Neutrophil (primary cell): ENCODE results near the gene DSG1.

Experiments
- H3K27ac ChIP-seq: fragments of 200-600 bp; sonication (generic); 2 replicates; pipeline ENCODE4 v1.5.1; 2016; ENCODE audit warnings: mild to moderate bottlenecking, moderate library complexity
- H3K27me3 ChIP-seq: fragments of 200-600 bp; sonication (generic); 2 replicates; pipeline ENCODE4 v1.6.0; 2016; ENCODE audit warnings: mild to moderate bottlenecking
- H3K36me3 ChIP-seq: fragments of 200-600 bp; sonication (generic); 2 replicates; pipeline ENCODE4 v1.5.1; 2017
- H3K4me1 ChIP-seq, 2 experiments: fragments of 200-600 bp in 1 of 2; sonication (generic) in 1 of 2; 1 replicate in 1 of 2; 2 replicates in 1 of 2; pipeline versions ENCODE4 v1.5.1 to v1.6.1; 2013 to 2016; ENCODE audit warnings: low read depth in 1 of 2, low read length in 1 of 2, mild to moderate bottlenecking in 1 of 2, moderate library complexity in 1 of 2; ENCODE audit not compliant: control insufficient read depth in 1 of 2, insufficient read depth in 1 of 2
- H3K4me3 ChIP-seq, 2 experiments: fragments of 200-600 bp in 1 of 2; sonication (generic) in 1 of 2; 1 replicate in 1 of 2; 2 replicates in 1 of 2; pipeline ENCODE4 v1.5.1; 2013 to 2016; ENCODE audit warnings: low read depth in 1 of 2, low read length in 1 of 2, mild to moderate bottlenecking in 1 of 2, moderate library complexity in 1 of 2
- H3K9me3 ChIP-seq: fragments of 200-600 bp; sonication (generic); 2 replicates; pipeline ENCODE4 v1.5.1; 2016
- CTCF ChIP-seq: fragments of 200-600 bp; sonication (generic); IDR thresholded peaks from 2 replicates; pipeline ENCODE4 v1.5.1; 2016; ENCODE audit warnings: antibody characterized with exemption

The DSG1 gene

GRCh38 chr18:31371989-31372388 is 54.0 kb downstream of the DSG1 start:
- Histone ChIP-seq H3K27ac (no peak overlapping the region), H3K4me3 (no peak overlapping the region), H3K4me1 (no peaks in the 10 kb centered on the region), H3K27me3 (peaks cover 3% of the 10 kb centered on the region), H3K9me3 (no peaks in the 10 kb centered on the region), H3K36me3 (no peaks in the 10 kb centered on the region)
- no peak for TF ChIP-seq CTCF

GRCh38 chr18:31373641-31374040 is 55.7 kb downstream of the DSG1 start:
- Histone ChIP-seq H3K9me3 (no peaks in the 10 kb centered on the region), H3K27me3 (peaks cover 3% of the 10 kb centered on the region), H3K36me3 (no peaks in the 10 kb centered on the region), H3K4me3 (no peak overlapping the region), H3K27ac (no peak overlapping the region), H3K4me1 (no peaks in the 10 kb centered on the region)
- TF ChIP-seq CTCF: no peak

GRCh38 chr18:31376477-31376876 is 58.5 kb downstream of the DSG1 start, which contains the start of gene DSG4:
Gene DSG4, plus strand, starts transcription at chr18:31376777. Its CDS starts 135 bp downstream, at chr18:31376912.
- no peak for TF ChIP-seq CTCF
- no peak within 1 kb of the TSS for H3K27ac ChIP-seq
- no peak within 1 kb of the TSS for H3K4me3 ChIP-seq
- H3K9me3 ChIP-seq: no peaks in the 10 kb centered on the region
- no peaks in the 10 kb centered on the region for H3K4me1 ChIP-seq
- no peaks in the 10 kb centered on the region for H3K27me3 ChIP-seq
- H3K36me3 ChIP-seq: no peaks in the 10 kb centered on the region

- peaks cover 11% of the 10 kb centered on the region for H3K27me3 ChIP-seq
- no peaks in the 10 kb centered on the region for H3K4me1 ChIP-seq
- no peaks in the 10 kb centered on the region for H3K9me3 ChIP-seq
- H3K4me3 ChIP-seq: no peak overlapping the region
- no peak overlapping the region for H3K27ac ChIP-seq
- no peak for TF ChIP-seq CTCF
- H3K36me3 ChIP-seq: no peaks in the 10 kb centered on the region
These were observed 63.0 kb downstream of the DSG1 start for GRCh38 chr18:31380912-31381311.

- TF ChIP-seq CTCF: no peak
- H3K4me1 ChIP-seq: no peaks in the 10 kb centered on the region
- H3K4me3 ChIP-seq: no peak overlapping the region
- H3K36me3 ChIP-seq: no peaks in the 10 kb centered on the region
- no peaks in the 10 kb centered on the region for H3K9me3 ChIP-seq
- peaks cover 14% of the 10 kb centered on the region for H3K27me3 ChIP-seq
- H3K27ac ChIP-seq: no peak overlapping the region
These were observed 64.1 kb downstream of the DSG1 start for GRCh38 chr18:31382107-31382506.

- Histone ChIP-seq H3K27ac (no peak overlapping the region), H3K4me3 (no peak overlapping the region), H3K4me1 (no peaks in the 10 kb centered on the region), H3K27me3 (peaks cover 14% of the 10 kb centered on the region), H3K36me3 (no peaks in the 10 kb centered on the region), H3K9me3 (no peaks in the 10 kb centered on the region)
- TF ChIP-seq CTCF: no peak
These were observed 68.8 kb downstream of the DSG1 start for GRCh38 chr18:31386741-31387140.
